Ovary (tissue), 9 donors: ENCODE measurements around the gene C1QB. TPM values are rescaled to one million over a fixed set of nuclear protein-coding genes. Genes with fewer than 3 reads are reported as not detected.

Source experiments
- DNase-seq, 5 donors: peaks; one replicate each; pipeline ENCODE4 v3.0.0-alpha.2; 2019 to 2020
- H3K27ac ChIP-seq, 2 donors: fragments of 200-600 bp; one replicate each; pipeline versions ENCODE4 v1.5.1 to v1.8.0; 2019 to 2022
- H3K27me3 ChIP-seq: fragments of 200-600 bp; one replicate; pipeline ENCODE4 v1.8.0; 2022
- H3K36me3 ChIP-seq: fragments of 200-600 bp; sonication (generic); one replicate; pipeline ENCODE4 v1.5.1; 2019
- H3K4me1 ChIP-seq: one replicate; pipeline ENCODE4 v1.8.1; 2013; ENCODE audit warnings: mild to moderate bottlenecking, moderate library complexity; ENCODE audit not compliant: insufficient read depth
- H3K4me3 ChIP-seq: fragments of 200-600 bp; sonication (generic); one replicate; pipeline ENCODE4 v1.5.1; 2017
- H3K9me3 ChIP-seq, 2 donors: fragments of 200-600 bp in 1 of 2; sonication (generic) in 1 of 2; one replicate each; pipeline versions ENCODE4 v1.5.1 to v1.8.1; 2013 to 2019; ENCODE audit warnings: mild to moderate bottlenecking in 1 of 2, moderate library complexity in 1 of 2
- EP300 ChIP-seq: sonication (generic); formaldehyde crosslinking; IDR thresholded peaks from one replicate; pipeline ENCODE4 v1.6.1; 2017; ENCODE audit warnings: antibody characterized with exemption
- POLR2A ChIP-seq: fragments of 450-650 bp; IDR thresholded peaks from one replicate; pipeline ENCODE4 v1.6.1; 2017; ENCODE audit warnings: antibody characterized with exemption, mild to moderate bottlenecking, moderate library complexity
- WGBS, 3 donors: extraction: QIAGEN DNeasy Blood & Tissue Kit in 1 of 3; methylation state at CpG; one replicate each; pipeline versions ENCODE4 v1.1.5 to v1.1.7; 2013 to 2017; 5-methylcytosine and 5-hydroxymethylcytosine counted together
- intact Hi-C, 4 donors: fragments of 100-400 bp; cut with DNase I; formaldehyde crosslinking; loops; one replicate each; pipeline versions ENCODE4 v1.11.0 to v1.15.1; 2022 to 2023
- polyA plus RNA-seq, 2 donors: library from polyadenylated mRNA; stranded (reverse); fragments of 200-250 nt in 1 of 2; fragments of 350-450 nt in 1 of 2; fragmentation: Illumina TruSeq in 1 of 2; extraction: RNeasy Lipid Tissue Mini Kit (QIAGEN cat#74804) in 1 of 2; gene quantifications; one replicate each; pipeline ENCODE4 v1.2.3, GENCODE V29; 2013 to 2014
- total RNA-seq, 7 donors: library from RNA; depleted of rRNA in 2 of 7; stranded (reverse); fragments of >200 nt in 2 of 7; fragmentation: NEBNext Ultra II Directional in 3 of 7; extraction: Animal tissue kit (Norgen Biotek cat#: 25700) in 3 of 7; gene quantifications; one replicate each; pipeline versions ENCODE4 v1.1.0 to v1.2.4, GENCODE V29; 2016 to 2023
- TF ChIP-seq, protein P1 (sequence below), 3 donors: fragments of 450-650 bp in 2 of 3; fragments of 200-600 bp in 1 of 3; IDR thresholded peaks; one replicate each; pipeline versions ENCODE4 v1.5.1 to v1.8.0; 2016 to 2022; ENCODE audit warnings: antibody characterized with exemption in 3 of 3, mild to moderate bottlenecking in 1 of 3
- donor health status: DM: no; HTN: no; CAD: no; lungs with moderate emphysema.
- donor health status: DM: no; HTN: no; CAD: no.
- donor health status: Bipolar disorder and iron deficiency.
- donor health status: DM: yes; HTN: yes; CAD: no.
- donor health status: DM: no; HTN: no; CAD: no.
- donor health status: DM: yes; HTN: yes; CAD: no.

The C1QB gene
- total and polyA plus RNA-seq, 9 donors: 26.5 to 206 (median 96.7) TPM

GRCh38 chr1:22635436-22635835, 17.6 kb upstream of the C1QB start:
- H3K4me3 ChIP-seq: no peak overlapping the region
- no peaks in the 10 kb centered on the region for H3K27me3 ChIP-seq
- no peak for DNase-seq
- no peaks in the 10 kb centered on the region for H3K9me3 ChIP-seq
- no peaks in the 10 kb centered on the region for H3K36me3 ChIP-seq
- 53 to 60% (median 58%) methylated on average over 5 to 7 of the region's 7 CpGs for WGBS, 3 donors
- no peak overlapping the region for H3K27ac ChIP-seq
- TF ChIP-seq, protein P1, sequence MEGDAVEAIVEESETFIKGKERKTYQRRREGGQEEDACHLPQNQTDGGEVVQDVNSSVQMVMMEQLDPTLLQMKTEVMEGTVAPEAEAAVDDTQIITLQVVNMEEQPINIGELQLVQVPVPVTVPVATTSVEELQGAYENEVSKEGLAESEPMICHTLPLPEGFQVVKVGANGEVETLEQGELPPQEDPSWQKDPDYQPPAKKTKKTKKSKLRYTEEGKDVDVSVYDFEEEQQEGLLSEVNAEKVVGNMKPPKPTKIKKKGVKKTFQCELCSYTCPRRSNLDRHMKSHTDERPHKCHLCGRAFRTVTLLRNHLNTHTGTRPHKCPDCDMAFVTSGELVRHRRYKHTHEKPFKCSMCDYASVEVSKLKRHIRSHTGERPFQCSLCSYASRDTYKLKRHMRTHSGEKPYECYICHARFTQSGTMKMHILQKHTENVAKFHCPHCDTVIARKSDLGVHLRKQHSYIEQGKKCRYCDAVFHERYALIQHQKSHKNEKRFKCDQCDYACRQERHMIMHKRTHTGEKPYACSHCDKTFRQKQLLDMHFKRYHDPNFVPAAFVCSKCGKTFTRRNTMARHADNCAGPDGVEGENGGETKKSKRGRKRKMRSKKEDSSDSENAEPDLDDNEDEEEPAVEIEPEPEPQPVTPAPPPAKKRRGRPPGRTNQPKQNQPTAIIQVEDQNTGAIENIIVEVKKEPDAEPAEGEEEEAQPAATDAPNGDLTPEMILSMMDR (IDR thresholded peaks at IDR 0.05): no peak
- no peak for TF ChIP-seq POLR2A
- TF ChIP-seq EP300: no peak
- intact Hi-C loops: no loop called here
- no peaks in the 10 kb centered on the region for H3K4me1 ChIP-seq

- DNase-seq: no peak
- 43 to 45% (median 44%) methylated on average over 5 of the region's 5 CpGs for WGBS, 3 donors
- no peak for TF ChIP-seq POLR2A
- TF ChIP-seq EP300: no peak
- TF ChIP-seq, protein P1 (IDR thresholded peaks at IDR 0.05): no peak
- Histone ChIP-seq H3K4me1 (no peaks in the 10 kb centered on the region), H3K36me3 (no peaks in the 10 kb centered on the region), H3K27me3 (no peaks in the 10 kb centered on the region), H3K4me3 (no peak within 1 kb of the TSS), H3K9me3 (no peaks in the 10 kb centered on the region), H3K27ac (no peak within 1 kb of the TSS)
- intact Hi-C loops: no loop called here
These were observed 16.7 kb upstream of the C1QB start, which contains the start of gene C1QA for GRCh38 chr1:22636353-22636752. Gene C1QA, plus strand, starts transcription at chr1:22636628. Its CDS starts 989 bp downstream, at chr1:22637617.

DNA sequence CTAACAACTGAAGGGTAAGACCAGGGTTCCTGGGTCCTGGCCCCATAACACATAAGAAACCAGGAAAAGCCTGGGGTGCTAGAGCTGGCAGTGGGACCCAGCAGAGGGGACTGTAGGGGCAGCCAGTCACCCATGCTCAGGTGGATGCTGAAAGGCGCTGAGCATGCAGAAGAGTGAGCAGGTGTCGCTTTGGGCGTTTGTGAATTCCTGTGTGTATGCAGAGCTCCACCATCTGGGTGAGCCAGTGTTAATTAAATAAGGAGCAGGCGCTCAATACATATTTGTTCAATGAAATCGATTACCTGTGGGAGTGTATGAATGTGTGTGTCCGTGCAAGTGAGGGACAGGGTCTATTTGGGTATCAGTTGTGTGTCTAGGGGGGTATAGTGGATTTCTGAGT, 16.1 kb upstream of the C1QB start:
- H3K4me3 ChIP-seq: no peak overlapping the region
- no peaks in the 10 kb centered on the region for H3K36me3 ChIP-seq
- H3K27me3 ChIP-seq: no peaks in the 10 kb centered on the region
- DNase-seq: no peak
- no peaks in the 10 kb centered on the region for H3K9me3 ChIP-seq
- intact Hi-C loops: no loop called here
- TF ChIP-seq EP300: no peak
- no peak for TF ChIP-seq POLR2A
- TF ChIP-seq, protein P1 (IDR thresholded peaks at IDR 0.05): no peak
- no peak overlapping the region for H3K27ac ChIP-seq
- H3K4me1 ChIP-seq: peaks cover 3% of the 10 kb centered on the region
- 75 to 82% (median 78%) methylated on average over 6 of the region's 6 CpGs for WGBS, 3 donors

DNA sequence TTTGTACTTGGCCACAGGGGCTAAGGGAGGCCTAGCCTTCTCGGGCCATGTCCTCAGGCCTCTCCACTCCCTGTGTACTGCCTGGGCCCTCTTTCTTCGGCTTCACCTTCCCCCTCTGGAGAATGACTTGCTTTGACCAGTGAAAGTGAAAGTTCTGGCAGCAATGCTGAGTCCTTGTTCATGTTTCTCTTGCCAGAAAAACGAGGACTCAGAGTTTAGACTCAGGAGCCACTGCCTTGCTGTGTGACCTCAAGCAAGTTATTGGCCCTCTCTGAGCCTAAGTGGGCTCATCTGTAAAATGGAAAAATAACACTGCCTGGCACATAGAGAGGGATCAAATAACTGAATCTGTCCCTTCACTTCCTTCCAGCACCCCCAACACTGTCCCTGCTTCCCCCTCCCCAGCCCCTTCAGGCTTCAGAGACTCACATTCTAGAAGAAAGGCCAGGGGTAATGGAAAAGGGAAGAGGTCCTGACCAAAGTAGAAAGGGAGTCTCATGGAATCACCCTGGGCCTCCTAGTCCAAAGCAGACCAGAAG, 15.1 kb upstream of the C1QB start:
- H3K4me1 ChIP-seq: peaks cover 3% of the 10 kb centered on the region
- DNase-seq: no peak
- no peaks in the 10 kb centered on the region for H3K36me3 ChIP-seq
- no peaks in the 10 kb centered on the region for H3K9me3 ChIP-seq
- TF ChIP-seq EP300 (no peak), POLR2A (no peak)
- TF ChIP-seq, protein P1 (IDR thresholded peaks at IDR 0.05): no peak
- WGBS, 3 donors: 63 to 72% (median 63%) methylated on average over 3 of the region's 3 CpGs
- no peak overlapping the region for H3K4me3 ChIP-seq
- intact Hi-C loops: no loop called here
- H3K27me3 ChIP-seq: no peaks in the 10 kb centered on the region
- no peak overlapping the region for H3K27ac ChIP-seq
